ENCODE results near the gene VOPP1. TPM values are rescaled to one million over a fixed set of nuclear protein-coding genes. Genes with fewer than 3 reads are reported as not detected.

VOPP1 gene
- total and polyA plus RNA-seq, 2 of the 13 experiments (the other 11 are each of a cell fraction or from before 2014, with no cell fraction given): 21.8 to 55.3 TPM

DNA sequence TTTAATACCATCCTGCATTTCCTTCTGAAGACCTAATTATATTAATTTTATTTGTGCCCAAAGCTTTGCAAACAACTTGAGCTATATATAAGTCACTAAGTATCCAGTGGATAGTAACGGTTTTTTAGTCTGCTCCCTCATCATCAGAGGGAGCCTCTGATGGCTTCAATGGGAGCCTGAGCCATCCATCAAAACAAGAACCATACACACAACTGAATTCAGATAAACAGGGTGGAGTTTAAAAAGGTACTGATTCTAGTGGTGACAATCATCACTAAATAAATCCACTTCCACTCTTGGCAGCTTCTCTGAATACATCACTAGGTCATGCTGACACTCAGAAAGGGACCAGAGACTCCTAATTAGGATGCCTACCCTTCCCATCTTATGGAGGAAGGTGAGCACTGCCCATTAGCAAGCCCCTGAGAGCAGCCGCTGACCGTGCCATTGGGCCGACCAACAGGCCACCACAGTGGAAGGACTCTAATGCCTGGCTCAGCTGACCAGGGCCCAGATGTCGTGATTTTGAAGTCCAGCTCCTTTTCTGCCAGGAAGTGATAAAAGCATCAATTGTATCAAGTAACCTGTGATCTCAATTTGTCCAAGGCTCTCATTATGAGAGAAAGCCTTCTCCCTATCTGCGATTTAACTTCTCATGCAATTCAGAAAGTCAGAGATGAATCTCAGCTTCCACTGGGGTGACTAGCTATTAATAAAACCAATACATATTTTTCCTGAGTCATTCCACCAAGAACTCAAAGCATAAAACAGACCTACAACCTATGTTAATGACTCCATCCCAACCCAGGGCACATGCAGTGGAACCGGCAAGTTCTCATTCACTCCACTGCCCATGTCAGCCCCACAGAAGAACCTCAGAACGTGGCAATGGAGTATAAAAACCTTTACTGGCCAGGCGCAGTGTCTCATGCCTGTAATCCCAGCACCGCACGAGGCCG is 13.1 kb downstream of the VOPP1 start:
- no peak overlapping the region for H3K9ac ChIP-seq (ENCODE audit: insufficient read depth, low read depth, low read length)
- peaks cover 4% of the 10 kb centered on the region; the same call in 1 of the 2 replicates for H4K20me1 ChIP-seq (ENCODE audit: insufficient read depth, low read length)
- peaks cover 0 to 2% of the 10 kb centered on the region in 2 experiments; a peak in 2 of 5 replicates for H3K36me3 ChIP-seq (replicated peaks in 1 of 2; ENCODE audit: control insufficient read depth in 1 of 2, insufficient read depth in 2 of 2, low read length in 2 of 2)
- 97% methylated on average over 6 of the region's 12 CpGs for WGBS (ENCODE audit: low lambda C conversion rate)
- H3K9me3 ChIP-seq (ENCODE audit: low read length): no peaks in the 10 kb centered on the region
- no peak; the same call in 2 of the 3 replicates for ATAC-seq
- H3K4me1 ChIP-seq (ENCODE audit: insufficient read depth, low read length): peaks cover 26% of the 10 kb centered on the region
- BruUV-seq (replicated peaks): no TSS peak
- in situ Hi-C loops (cut with HindIII; ENCODE audit: extremely low pct_ligation_motif_present, low pct_unique_long_range_greater_than_20kb) (no loop called here), intact Hi-C loops (cut with micrococcal nuclease; ENCODE audit: unreplicated experiment) (no loop called here)
- FAIRE-seq: no peak
- H3K79me2 ChIP-seq (ENCODE audit: insufficient read depth, low read length): peaks cover 79% of the 10 kb centered on the region
- ChIA-PET POLR2A (no interaction called here), CTCF (ENCODE audit: low intra/inter-chr PET ratio, low total read pairs) (no interaction called here)
- no peak overlapping the region for H3K4me3 ChIP-seq (replicated peaks in 1 of 3; ENCODE audit: insufficient read depth in 1 of 3, low read depth in 2 of 3, low read length in 3 of 3)
- TF ChIP-seq, protein P1, sequence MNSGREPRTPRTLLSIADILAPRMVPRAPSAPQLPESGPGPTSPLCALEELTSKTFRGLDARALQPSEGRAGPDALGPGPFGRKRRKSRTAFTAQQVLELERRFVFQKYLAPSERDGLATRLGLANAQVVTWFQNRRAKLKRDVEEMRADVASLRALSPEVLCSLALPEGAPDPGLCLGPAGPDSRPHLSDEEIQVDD (CRISPR knock-in tag; IDR thresholded peaks at IDR 0.05; ENCODE audit: borderline replicate concordance): no peak
- TF ChIP-seq KDM5B (CRISPR knock-in tag; IDR thresholded peaks at IDR 0.05; ENCODE audit: borderline replicate concordance): no peak
- H3K27me3 ChIP-seq (ENCODE audit: control insufficient read depth in 1 of 2, insufficient read depth in 2 of 2, low read length in 2 of 2): no peaks in the 10 kb centered on the region
- H3K27ac ChIP-seq (ENCODE audit: extremely low read length, insufficient read depth, low read length): no peak overlapping the region
- no peak overlapping the region for H3K4me2 ChIP-seq (ENCODE audit: low read depth, low read length)
- H2AFZ ChIP-seq (ENCODE audit: low read length): no peak overlapping the region
- no peak for DNase-seq (ENCODE audit: low spot score)

DNA sequence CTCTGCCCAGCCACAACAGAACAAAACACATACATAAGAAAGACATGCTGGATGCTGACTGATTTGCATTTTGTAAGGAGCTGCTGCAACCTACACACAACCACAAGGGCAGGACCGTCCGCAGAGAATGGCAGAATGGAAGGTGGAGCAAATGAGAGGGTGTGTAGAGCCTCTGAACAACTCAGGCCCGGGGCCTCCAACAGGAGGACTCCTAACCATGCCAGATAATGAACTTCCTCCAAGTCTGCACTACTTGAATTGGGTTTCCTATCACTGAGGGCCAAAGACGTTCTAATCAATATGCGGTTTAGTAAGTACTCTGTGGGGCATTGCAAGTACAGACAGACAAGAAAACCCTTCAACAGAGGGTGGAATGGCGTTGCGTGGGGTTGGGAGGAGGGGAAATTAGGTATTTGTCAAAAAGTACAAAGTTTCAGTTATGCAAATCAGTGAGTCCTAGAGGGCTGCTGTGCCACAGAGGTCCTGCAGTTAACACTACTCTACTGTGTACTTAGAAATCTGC is 14.6 kb downstream of the VOPP1 start:
- H3K9ac ChIP-seq (ENCODE audit: insufficient read depth, low read depth, low read length): no peak overlapping the region
- H3K4me1 ChIP-seq (ENCODE audit: insufficient read depth, low read length): peaks cover 26% of the 10 kb centered on the region
- H2AFZ ChIP-seq (ENCODE audit: low read length): no peak overlapping the region
- BruUV-seq (replicated peaks): no TSS peak
- H3K27me3 ChIP-seq (ENCODE audit: control insufficient read depth in 1 of 2, insufficient read depth in 2 of 2, low read length in 2 of 2): no peaks in the 10 kb centered on the region
- intact Hi-C loops (cut with micrococcal nuclease; ENCODE audit: unreplicated experiment): no loop called here
- H3K36me3 ChIP-seq (replicated peaks in 1 of 2; ENCODE audit: control insufficient read depth in 1 of 2, insufficient read depth in 2 of 2, low read length in 2 of 2): peaks cover 0 to 2% of the 10 kb centered on the region in 2 experiments; a peak in 2 of 5 replicates
- no peak overlapping the region for H3K4me2 ChIP-seq (ENCODE audit: low read depth, low read length)
- H4K20me1 ChIP-seq (ENCODE audit: insufficient read depth, low read length): peaks cover 4% of the 10 kb centered on the region; the same call in 1 of the 2 replicates
- CTCF ChIA-PET (ENCODE audit: low intra/inter-chr PET ratio, low total read pairs): no interaction called here
- DNase-seq (ENCODE audit: low spot score): no peak
- WGBS (ENCODE audit: low lambda C conversion rate): 92% methylated on average over 7 of the region's 7 CpGs
- no peaks in the 10 kb centered on the region for H3K9me3 ChIP-seq (ENCODE audit: low read length)
- H3K79me2 ChIP-seq (ENCODE audit: insufficient read depth, low read length): peaks cover 72% of the 10 kb centered on the region
- peak; percentile 32; the same call in 1 of the 3 replicates for ATAC-seq
- no peak for TF ChIP-seq XBP1 (CRISPR knock-in tag; IDR thresholded peaks at IDR 0.05)
- TF ChIP-seq POGZ (CRISPR knock-in tag; IDR thresholded peaks at IDR 0.05): no peak
- no peak for TF ChIP-seq SAP130 (CRISPR knock-in tag; IDR thresholded peaks at IDR 0.05; ENCODE audit: low read depth)
- TF ChIP-seq TP53 (CRISPR knock-in tag; conservative IDR thresholded peaks at IDR 0.05): no peak
- TF ChIP-seq, protein P2, sequence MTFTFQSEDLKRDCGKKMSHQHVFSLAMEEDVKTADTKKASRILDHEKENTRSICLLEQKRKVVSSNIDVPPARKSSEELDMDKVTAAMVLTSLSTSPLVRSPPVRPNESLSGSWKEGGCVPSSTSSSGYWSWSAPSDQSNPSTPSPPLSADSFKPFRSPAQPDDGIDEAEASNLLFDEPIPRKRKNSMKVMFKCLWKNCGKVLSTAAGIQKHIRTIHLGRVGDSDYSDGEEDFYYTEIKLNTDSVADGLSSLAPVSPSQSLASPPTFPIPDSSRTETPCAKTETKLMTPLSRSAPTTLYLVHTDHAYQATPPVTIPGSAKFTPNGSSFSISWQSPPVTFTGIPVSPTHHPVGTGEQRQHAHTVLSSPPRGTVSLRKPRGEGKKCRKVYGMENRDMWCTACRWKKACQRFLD (CRISPR knock-in tag; IDR thresholded peaks at IDR 0.05; ENCODE audit: borderline replicate concordance): no peak
- TF ChIP-seq SRY (CRISPR knock-in tag; IDR thresholded peaks at IDR 0.05): no peak
- TF ChIP-seq, protein P3, sequence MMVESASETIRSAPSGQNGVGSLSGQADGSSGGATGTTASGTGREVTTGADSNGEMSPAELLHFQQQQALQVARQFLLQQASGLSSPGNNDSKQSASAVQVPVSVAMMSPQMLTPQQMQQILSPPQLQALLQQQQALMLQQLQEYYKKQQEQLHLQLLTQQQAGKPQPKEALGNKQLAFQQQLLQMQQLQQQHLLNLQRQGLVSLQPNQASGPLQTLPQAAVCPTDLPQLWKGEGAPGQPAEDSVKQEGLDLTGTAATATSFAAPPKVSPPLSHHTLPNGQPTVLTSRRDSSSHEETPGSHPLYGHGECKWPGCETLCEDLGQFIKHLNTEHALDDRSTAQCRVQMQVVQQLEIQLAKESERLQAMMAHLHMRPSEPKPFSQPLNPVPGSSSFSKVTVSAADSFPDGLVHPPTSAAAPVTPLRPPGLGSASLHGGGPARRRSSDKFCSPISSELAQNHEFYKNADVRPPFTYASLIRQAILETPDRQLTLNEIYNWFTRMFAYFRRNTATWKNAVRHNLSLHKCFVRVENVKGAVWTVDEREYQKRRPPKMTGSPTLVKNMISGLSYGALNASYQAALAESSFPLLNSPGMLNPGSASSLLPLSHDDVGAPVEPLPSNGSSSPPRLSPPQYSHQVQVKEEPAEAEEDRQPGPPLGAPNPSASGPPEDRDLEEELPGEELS (CRISPR knock-in tag; IDR thresholded peaks at IDR 0.05): no peak
- in situ Hi-C loops (cut with HindIII; ENCODE audit: extremely low pct_ligation_motif_present, low pct_unique_long_range_greater_than_20kb): no loop called here
- H3K27ac ChIP-seq (ENCODE audit: extremely low read length, insufficient read depth, low read length): no peak overlapping the region
- FAIRE-seq: no peak
- no peak overlapping the region for H3K4me3 ChIP-seq (replicated peaks in 1 of 3; ENCODE audit: insufficient read depth in 1 of 3, low read depth in 2 of 3, low read length in 3 of 3)
- POLR2A ChIA-PET: no interaction called here

All from HepG2 (cell line).